ENCODE results near the gene PAX8.
A peak's percentile ranks its signal among the peaks of the same experiment; 100 is the strongest.

Gene PAX8

GRCh38 chr2:113219525-113219888 lies 59.2 kb downstream of the PAX8 start:
- DNase-seq: no peak

- no peak for DNase-seq
Measured at GRCh38 chr2:113219092-113219441, 59.7 kb downstream of the PAX8 start.

- no peak for DNase-seq
Measured at GRCh38 chr2:113218283-113219091, 60.2 kb downstream of the PAX8 start.

GRCh38 chr2:113217455-113218282 lies 61.1 kb downstream of the PAX8 start:
- DNase-seq: no peak

- no peak for DNase-seq
Measured at GRCh38 chr2:113216891-113217454, 61.7 kb downstream of the PAX8 start.

GRCh38 chr2:113216321-113216720 lies 62.4 kb downstream of the PAX8 start:
- DNase-seq: no peak

GRCh38 chr2:113215056-113215455 lies 63.7 kb downstream of the PAX8 start:
- no peak for DNase-seq

- DNase-seq: no peak
Measured at GRCh38 chr2:113214141-113214540, 64.6 kb downstream of the PAX8 start.

GRCh38 chr2:113213061-113213930 lies 65.4 kb downstream of the PAX8 start:
- DNase-seq: no peak

GRCh38 chr2:113212245-113213060 lies 66.3 kb downstream of the PAX8 start:
- no peak for DNase-seq

GRCh38 chr2:113211226-113212105 lies 67.3 kb downstream of the PAX8 start:
- no peak for DNase-seq

- DNase-seq: no peak
Measured at GRCh38 chr2:113209646-113210171, 69.0 kb downstream of the PAX8 start.

GRCh38 chr2:113209011-113209645 lies 69.6 kb downstream of the PAX8 start:
- DNase-seq: no peak

GRCh38 chr2:113208396-113208795 lies 70.3 kb downstream of the PAX8 start:
- DNase-seq: no peak

- no peak for DNase-seq
Measured at GRCh38 chr2:113207021-113207420, 71.7 kb downstream of the PAX8 start.

- DNase-seq: no peak
Measured at GRCh38 chr2:113206251-113206650, 72.5 kb downstream of the PAX8 start.

- peak; percentile 75 for DNase-seq
Measured at GRCh38 chr2:113203901-113204519, 74.7 kb downstream of the PAX8 start.

GRCh38 chr2:113203217-113203530 lies 75.5 kb downstream of the PAX8 start:
- no peak for DNase-seq

- no peak for DNase-seq
Measured at GRCh38 chr2:113202305-113203216, 76.2 kb downstream of the PAX8 start.
